ENCODE data around the gene CAMK2G.

CAMK2G gene

GRCh38 chr10:73771722-73772280, 102.6 kb downstream of the CAMK2G start:
- no peak for DNase-seq (ENCODE audit: low spot score)

- DNase-seq (ENCODE audit: low spot score), result no peak
Observed at GRCh38 chr10:73769396-73769795, 105.0 kb downstream of the CAMK2G start.

GRCh38 chr10:73768881-73769280, 105.5 kb downstream of the CAMK2G start:
- no peak for DNase-seq (ENCODE audit: low spot score)

- no peak for DNase-seq (ENCODE audit: low spot score)
Observed at GRCh38 chr10:73765066-73765465, 109.3 kb downstream of the CAMK2G start.

GRCh38 chr10:73763343-73763742, 111.0 kb downstream of the CAMK2G start:
- no peak for DNase-seq (ENCODE audit: low spot score)

GRCh38 chr10:73762915-73763314, 111.4 kb downstream of the CAMK2G start:
- DNase-seq (ENCODE audit: low spot score), result no peak

Measured in globus pallidus (tissue), 1 donor.